ENCODE measurements around the gene MTR.

GRCh38 chr1:236754525-236755210 lies 40.4 kb upstream of the MTR start:
- TF ChIP-seq FOXK2 (IDR thresholded peaks at IDR 0.05) (no peak), SP1 (IDR thresholded peaks at IDR 0.05) (no peak), PKNOX1 (IDR thresholded peaks at IDR 0.05) (no peak), SUZ12 (IDR thresholded peaks at IDR 0.05) (no peak), TARDBP (IDR thresholded peaks at IDR 0.05) (no peak), L3MBTL2 (conservative IDR thresholded peaks at IDR 0.05) (no peak), ZNF384 (IDR thresholded peaks at IDR 0.05) (no peak), NFRKB (IDR thresholded peaks at IDR 0.05) (no peak), LEF1 (IDR thresholded peaks at IDR 0.05; ENCODE audit: borderline replicate concordance) (no peak), FOXM1 (IDR thresholded peaks at IDR 0.05; ENCODE audit: borderline replicate concordance) (no peak)
